Body of pancreas (tissue), 4 donors: ENCODE data around the gene POLE2. TPM values are rescaled to one million over a fixed set of nuclear protein-coding genes. Genes with fewer than 3 reads are reported as not detected.
A peak's percentile ranks its signal among the peaks of the same experiment; 100 is the strongest.

Experiments
- ATAC-seq: fragments of 150-250 bp; one replicate; pipeline ENCODE4 v1.9.1; 2016
- DNase-seq, 4 donors: peaks; one replicate each; pipeline ENCODE4 v3.0.0-alpha.2; 2019
- H3K27ac ChIP-seq, 4 donors: fragments of 200-600 bp; sonication (generic); 1 replicate in 3 of 4; 2 replicates in 1 of 4; pipeline versions ENCODE4 v1.5.1 to v1.6.1; 2016 to 2019; ENCODE audit warnings: mild to moderate bottlenecking in 1 of 4, mixed read lengths in 1 of 4, moderate library complexity in 1 of 4
- H3K27me3 ChIP-seq, 2 donors: fragments of 200-600 bp; sonication (generic); one replicate each; pipeline ENCODE4 v1.6.0; 2016; ENCODE audit warnings: mild to moderate bottlenecking in 1 of 2
- H3K36me3 ChIP-seq, 2 donors: fragments of 200-600 bp; sonication (generic); replicated peaks in 1 of 2; 2 replicates each; pipeline ENCODE4 v1.5.1; 2016; ENCODE audit warnings: low read depth in 2 of 2; ENCODE audit not compliant: insufficient read depth in 1 of 2
- H3K4me1 ChIP-seq: fragments of 200-600 bp; sonication (generic); one replicate; pipeline ENCODE4 v1.6.0; 2016
- H3K4me3 ChIP-seq, 2 donors: fragments of 200-600 bp; sonication (generic); 1 replicate in 1 of 2; 2 replicates in 1 of 2; pipeline ENCODE4 v1.5.1; 2016 to 2019
- H3K9me3 ChIP-seq, 3 donors: fragments of 200-600 bp; sonication (generic); 1 replicate in 2 of 3; 2 replicates in 1 of 3; pipeline ENCODE4 v1.5.1; 2016
- CTCF ChIP-seq, 7 experiments: fragments of 450-650 bp in 4 of 7; fragments of 200-600 bp in 3 of 7; sonication (generic) in 3 of 7; IDR thresholded peaks; one replicate each; pipeline ENCODE4 v1.5.1; 2016 to 2019; ENCODE audit warnings: antibody characterized with exemption in 7 of 7
- POLR2A ChIP-seq, 3 donors: fragments of 450-650 bp; IDR thresholded peaks; one replicate each; pipeline ENCODE4 v1.6.1; 2016; ENCODE audit warnings: antibody characterized with exemption in 3 of 3, mild to moderate bottlenecking in 2 of 3
- WGBS, 2 donors: methylation state at CpG; one replicate each; pipeline ENCODE4 v1.1.5; 2017; 5-methylcytosine and 5-hydroxymethylcytosine counted together
- intact Hi-C: fragments of 100-400 bp; cut with DNase I; formaldehyde crosslinking; loops from one replicate; pipeline ENCODE4 v1.15.1; 2023
- total RNA-seq, 2 donors: library from RNA; depleted of rRNA; stranded (reverse); fragments of >200 nt; gene quantifications; one replicate each; pipeline ENCODE4 v1.1.0, GENCODE V29; 2016

The POLE2 gene
- total RNA-seq, 2 donors from 2014 or later = 7.0 TPM; not detected in 1

GRCh38 chr14:49641697-49642129, 46.3 kb downstream of the POLE2 start:
- TF ChIP-seq CTCF (IDR thresholded peaks at IDR 0.05) (peak in 1 of 7 experiments; percentile 12), POLR2A (IDR thresholded peaks at IDR 0.05) (peak in 2 of 3 donors; percentile 39 to 40)
- H3K9me3 ChIP-seq = no peaks in the 10 kb centered on the region
- peaks cover 72% of the 10 kb centered on the region for H3K4me1 ChIP-seq
- H3K27me3 ChIP-seq = no peaks in the 10 kb centered on the region
- WGBS, 2 donors = 14 to 20% methylated on average over 5 to 8 of the region's 8 CpGs
- peak overlapping the region; percentile 60 to 85 (median 72) for H3K27ac ChIP-seq
- intact Hi-C loops = loop anchor here (10.0 kb wide), 1 partner anchor 123 kb away; the partner anchor contains the start of gene KLHDC2
- DNase-seq (peak; percentile 83 to 92 (median 89)), ATAC-seq (peak; percentile 97)
- H3K4me3 ChIP-seq = no peak overlapping the region
- peaks cover 0 to 5% of the 10 kb centered on the region in 2 donors for H3K36me3 ChIP-seq

- TF ChIP-seq CTCF (IDR thresholded peaks at IDR 0.05) = no peak
- no peak for TF ChIP-seq POLR2A (IDR thresholded peaks at IDR 0.05)
- Histone ChIP-seq H3K27ac (peak overlapping the region; percentile 60 to 85 (median 72)), H3K9me3 (no peaks in the 10 kb centered on the region), H3K36me3 (peaks cover 0 to 5% of the 10 kb centered on the region in 2 donors), H3K4me1 (peaks cover 81% of the 10 kb centered on the region), H3K4me3 (no peak overlapping the region), H3K27me3 (no peaks in the 10 kb centered on the region)
- DNase-seq (no peak), ATAC-seq (peak; percentile 12)
- intact Hi-C loops = loop anchor here (10.0 kb wide), 1 partner anchor 124 kb away; the partner anchor contains the start of gene KLHDC2
- WGBS, 2 donors = 63 to 67% methylated on average over 7 of the region's 7 CpGs
These were observed 47.2 kb downstream of the POLE2 start for GRCh38 chr14:49640540-49641417.

GRCh38 chr14:49637534-49638078, 50.4 kb downstream of the POLE2 start:
- Histone ChIP-seq H3K4me1 (peaks cover 65% of the 10 kb centered on the region), H3K27ac (no peak overlapping the region), H3K4me3 (no peak overlapping the region), H3K36me3 (peaks cover 0 to 5% of the 10 kb centered on the region in 2 donors), H3K27me3 (no peaks in the 10 kb centered on the region), H3K9me3 (no peaks in the 10 kb centered on the region)
- DNase-seq = no peak
- WGBS, 2 donors = 81 to 90% methylated on average over 3 of the region's 3 CpGs
- TF ChIP-seq POLR2A (IDR thresholded peaks at IDR 0.05) (no peak), CTCF (IDR thresholded peaks at IDR 0.05) (no peak)
- intact Hi-C loops = no loop called here
- no peak for ATAC-seq

- Histone ChIP-seq H3K4me3 (no peak overlapping the region), H3K9me3 (no peaks in the 10 kb centered on the region), H3K36me3 (peaks cover 0 to 5% of the 10 kb centered on the region in 2 donors), H3K27ac (no peak overlapping the region), H3K27me3 (no peaks in the 10 kb centered on the region), H3K4me1 (peaks cover 60% of the 10 kb centered on the region)
- no peak for DNase-seq
- ATAC-seq = no peak
- 64 to 79% methylated on average over 1 of the region's 1 CpG for WGBS, 2 donors
- intact Hi-C loops = no loop called here
- TF ChIP-seq CTCF (IDR thresholded peaks at IDR 0.05) (no peak), POLR2A (IDR thresholded peaks at IDR 0.05) (no peak)
These were observed 51.1 kb downstream of the POLE2 start for GRCh38 chr14:49636866-49637265.
